Panc1 (cell line): ENCODE measurements around the gene CATSPERD.

Experiments
- CTCF ChIP-seq: fragments of 450-650 bp; IDR thresholded peaks from 2 replicates; pipeline ENCODE4 v1.5.1; 2017; ENCODE audit warnings: mild to moderate bottlenecking
- POLR2AphosphoS5 ChIP-seq: IDR thresholded peaks from 2 replicates; pipeline ENCODE4 v1.6.1; 2012; ENCODE audit warnings: mild to moderate bottlenecking, low read depth, low read length, moderate library complexity
- REST ChIP-seq, 2 experiments: IDR thresholded peaks; 2 replicates each; pipeline ENCODE4 v1.6.1; 2011 to 2012; ENCODE audit warnings: low read depth in 2 of 2, control low read depth in 1 of 2, low read length in 1 of 2, mild to moderate bottlenecking in 1 of 2, moderate library complexity in 1 of 2; ENCODE audit not compliant: insufficient read depth in 1 of 2
- SIN3A ChIP-seq: IDR thresholded peaks from 2 replicates; pipeline ENCODE4 v1.6.1; 2012; ENCODE audit warnings: low read depth, mild to moderate bottlenecking, low read length, moderate library complexity, borderline replicate concordance; ENCODE audit not compliant: insufficient read depth
- TCF7L2 ChIP-seq: IDR thresholded peaks from 2 replicates; pipeline ENCODE4 v1.6.1; 2011; ENCODE audit warnings: mild to moderate bottlenecking, low read depth, low read length, inconsistent platforms

- no peak for TF ChIP-seq CTCF
- TF ChIP-seq POLR2AphosphoS5, result no peak
- TF ChIP-seq REST (IDR thresholded peaks at IDR 0.05; ENCODE audit: insufficient read depth in 1 of 2, low read depth in 2 of 2, low read length in 1 of 2), result no peak
- TF ChIP-seq TCF7L2, result no peak
- TF ChIP-seq SIN3A, result no peak
Measured at GRCh38 chr19:5682107-5682482, 38.3 kb upstream of the CATSPERD start.
